Suprapubic skin (tissue), 4 donors: Measurements from ENCODE around the gene NIM1K.

Experiments
- POLR2A ChIP-seq, 2 donors: fragments of 450-650 bp; IDR thresholded peaks; one replicate each; pipeline ENCODE4 v1.6.1; 2017; ENCODE audit warnings: antibody characterized with exemption in 2 of 2, mild to moderate bottlenecking in 2 of 2, moderate library complexity in 2 of 2
- POLR2AphosphoS5 ChIP-seq, 3 donors: sonication (generic); formaldehyde crosslinking; IDR thresholded peaks; one replicate each; pipeline ENCODE4 v1.6.1; 2017; ENCODE audit warnings: antibody characterized with exemption in 3 of 3
- TF ChIP-seq, protein P1 (sequence below), 2 donors: fragments of 200-600 bp in 1 of 2; fragments of 450-650 bp in 1 of 2; sonication (generic) in 1 of 2; IDR thresholded peaks; one replicate each; pipeline ENCODE4 v1.5.1; 2016 to 2019; ENCODE audit warnings: antibody characterized with exemption in 2 of 2, mild to moderate bottlenecking in 1 of 2, moderate library complexity in 1 of 2

- TF ChIP-seq, protein P1, sequence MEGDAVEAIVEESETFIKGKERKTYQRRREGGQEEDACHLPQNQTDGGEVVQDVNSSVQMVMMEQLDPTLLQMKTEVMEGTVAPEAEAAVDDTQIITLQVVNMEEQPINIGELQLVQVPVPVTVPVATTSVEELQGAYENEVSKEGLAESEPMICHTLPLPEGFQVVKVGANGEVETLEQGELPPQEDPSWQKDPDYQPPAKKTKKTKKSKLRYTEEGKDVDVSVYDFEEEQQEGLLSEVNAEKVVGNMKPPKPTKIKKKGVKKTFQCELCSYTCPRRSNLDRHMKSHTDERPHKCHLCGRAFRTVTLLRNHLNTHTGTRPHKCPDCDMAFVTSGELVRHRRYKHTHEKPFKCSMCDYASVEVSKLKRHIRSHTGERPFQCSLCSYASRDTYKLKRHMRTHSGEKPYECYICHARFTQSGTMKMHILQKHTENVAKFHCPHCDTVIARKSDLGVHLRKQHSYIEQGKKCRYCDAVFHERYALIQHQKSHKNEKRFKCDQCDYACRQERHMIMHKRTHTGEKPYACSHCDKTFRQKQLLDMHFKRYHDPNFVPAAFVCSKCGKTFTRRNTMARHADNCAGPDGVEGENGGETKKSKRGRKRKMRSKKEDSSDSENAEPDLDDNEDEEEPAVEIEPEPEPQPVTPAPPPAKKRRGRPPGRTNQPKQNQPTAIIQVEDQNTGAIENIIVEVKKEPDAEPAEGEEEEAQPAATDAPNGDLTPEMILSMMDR (IDR thresholded peaks at IDR 0.05), result no peak
- no peak for TF ChIP-seq POLR2A (IDR thresholded peaks at IDR 0.05)
- TF ChIP-seq POLR2AphosphoS5 (IDR thresholded peaks at IDR 0.05), result no peak
Observed at GRCh38 chr5:43295202-43295601, 103.2 kb downstream of the NIM1K start.
